Peyer's patch (tissue), 4 donors: ENCODE results near the gene STXBP1.

ENCODE experiments used
- CTCF ChIP-seq, 6 experiments: fragments of 450-650 bp in 4 of 6; fragments of 200-600 bp in 2 of 6; sonication (generic) in 1 of 6; IDR thresholded peaks; one replicate each; pipeline ENCODE4 v1.5.1; 2017 to 2019; ENCODE audit warnings: antibody characterized with exemption in 6 of 6, mild to moderate bottlenecking in 3 of 6, moderate library complexity in 1 of 6
- POLR2A ChIP-seq, 2 donors: fragments of 450-650 bp; IDR thresholded peaks; one replicate each; pipeline ENCODE4 v1.5.1; 2017; ENCODE audit warnings: antibody characterized with exemption in 2 of 2, mild to moderate bottlenecking in 2 of 2, moderate library complexity in 2 of 2

- no peak for TF ChIP-seq POLR2A (IDR thresholded peaks at IDR 0.05)
- TF ChIP-seq CTCF (IDR thresholded peaks at IDR 0.05) = no peak
Observed at GRCh38 chr9:127735530-127736185, 123.6 kb downstream of the STXBP1 start.
